HepG2 (cell line): ENCODE measurements around the gene MAPK8IP1. TPM values are rescaled to one million over a fixed set of nuclear protein-coding genes. Genes with fewer than 3 reads are reported as not detected.
A peak's percentile ranks its signal among the peaks of the same experiment; 100 is the strongest.

ENCODE experiments used
- BCL6 ChIP-seq: IDR thresholded peaks from 2 replicates; pipeline ENCODE4 v1.6.1; 2016; ENCODE audit warnings: missing genetic modification reagents, missing compliant biosample characterization
- BRD4 ChIP-seq: sonication (generic); formaldehyde crosslinking; IDR thresholded peaks from 2 replicates; pipeline ENCODE4 v1.4.0; 2020; ENCODE audit warnings: missing genetic modification reagents
- FIP1L1 ChIP-seq: fragments of 200-400 bp; formaldehyde crosslinking; IDR thresholded peaks from 2 replicates; pipeline ENCODE4 v1.6.1; 2018; ENCODE audit warnings: low read depth, mild to moderate bottlenecking, low read length, moderate library complexity, borderline replicate concordance; ENCODE audit not compliant: insufficient read depth
- GABPA ChIP-seq, 2 experiments: IDR thresholded peaks; 2 replicates each; pipeline ENCODE4 v1.6.1; 2011 to 2016; ENCODE audit warnings: low read depth in 2 of 2, low read length in 1 of 2, missing biosample characterization in 1 of 2, missing genetic modification characterization in 1 of 2
- MBNL3 ChIP-seq: fragments of 250-450 bp; sonication (Bioruptor Pico); conservative IDR thresholded peaks from 2 replicates; pipeline ENCODE4 v1.8.0; 2022; ENCODE audit warnings: mild to moderate bottlenecking, inconsistent platforms
- RFX1 ChIP-seq: fragments of 450-650 bp; IDR thresholded peaks from 2 replicates; pipeline ENCODE4 v1.6.1; 2017
- SMARCC2 ChIP-seq: fragments of 450-650 bp; IDR thresholded peaks from 2 replicates; pipeline ENCODE4 v1.6.1; 2017; ENCODE audit warnings: antibody characterized with exemption, mild to moderate bottlenecking
- ZNF142 ChIP-seq: sonication (generic); formaldehyde crosslinking; IDR thresholded peaks from 2 replicates; pipeline ENCODE4 v1.4.0; 2020; ENCODE audit warnings: missing genetic modification reagents
- ZNF776 ChIP-seq: sonication (generic); formaldehyde crosslinking; IDR thresholded peaks from 2 replicates; pipeline ENCODE4 v1.4.0; 2020; ENCODE audit warnings: mild to moderate bottlenecking, missing genetic modification reagents
- polyA plus RNA-seq, 8 experiments: library from polyadenylated mRNA; depleted of rRNA in 3 of 8; stranded (reverse) in 7 of 8; unstranded in 1 of 8; fragments of >200 nt; fragmentation: Illumina TruSeq in 4 of 8; extraction: Trizol in 4 of 8; gene quantifications; 2 replicates each; pipeline versions ENCODE4 v1.2.1 to v1.2.3, GENCODE V29; 2011 to 2016; ENCODE audit warnings: low read depth in 4 of 8, missing spikeins in 1 of 8, mixed read lengths in 1 of 8; ENCODE audit not compliant: insufficient read depth in 1 of 8
- total RNA-seq, 5 experiments: library from RNA; depleted of rRNA; stranded (reverse); fragments of >200 nt; fragmentation: Illumina TruSeq; extraction: Trizol; gene quantifications; 2 replicates each; pipeline ENCODE4 v1.2.3, GENCODE V29; 2016; ENCODE audit warnings: low read depth in 1 of 5
- TF ChIP-seq, protein P1 (sequence below): sonication (generic); formaldehyde crosslinking; IDR thresholded peaks from 2 replicates; pipeline ENCODE4 v1.4.0; 2020; ENCODE audit warnings: mild to moderate bottlenecking, missing genetic modification reagents

MAPK8IP1 gene
- total and polyA plus RNA-seq, 2 of the 13 experiments (the other 11 are each of a cell fraction or from before 2014, with no cell fraction given): 2.2 to 4.2 TPM

DNA sequence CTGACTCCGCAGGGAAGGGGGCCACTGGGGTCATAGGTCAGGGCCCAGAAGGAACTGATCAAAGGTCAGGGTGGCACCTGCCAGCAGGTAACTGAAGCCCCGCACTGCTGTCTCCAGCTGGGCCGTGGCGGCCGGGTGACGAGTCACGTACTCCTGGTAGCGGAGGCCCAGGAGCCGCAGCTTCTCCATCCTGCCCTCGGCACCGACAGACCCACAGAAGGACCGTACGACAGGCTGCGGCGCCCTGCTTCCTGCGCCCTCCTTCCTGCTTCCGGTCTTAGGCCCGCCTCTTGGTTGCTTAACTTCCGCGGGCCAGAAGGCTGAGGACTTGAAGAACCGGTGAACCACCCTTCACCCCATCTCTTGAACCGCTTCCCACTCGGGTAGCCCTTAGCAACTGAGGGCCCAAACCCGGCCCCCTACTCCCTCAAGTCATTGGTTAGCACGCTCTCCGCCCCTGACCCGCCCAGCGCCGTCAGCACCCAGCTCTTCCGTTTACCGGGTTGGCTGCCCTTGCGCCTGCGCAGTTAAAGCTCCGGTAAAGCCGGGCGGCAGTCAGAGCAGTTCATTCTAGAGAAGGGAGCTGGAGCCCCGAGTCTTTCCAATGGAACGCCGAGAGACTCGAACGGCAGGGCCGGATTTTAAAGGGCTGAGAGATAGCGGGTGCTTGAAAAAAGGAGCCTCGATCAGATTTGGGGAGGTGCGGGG is 32.3 kb downstream of the MAPK8IP1 start, which contains the start of gene PEX16 (continued):
- TF ChIP-seq GABPA (IDR thresholded peaks at IDR 0.05; ENCODE audit: low read depth, low read length) (peak; percentile 94), GABPA (CRISPR knock-in tag; IDR thresholded peaks at IDR 0.05; ENCODE audit: low read depth) (peak; percentile 98), ZNF776 (CRISPR knock-in tag) (no peak), SMARCC2 (no peak), RFX1 (peak; percentile 77), FIP1L1 (no peak), ZNF142 (CRISPR knock-in tag) (peak; percentile 68; the same call in 1 of the 2 replicates), MBNL3 (CRISPR knock-in tag) (no peak), BCL6 (no peak), BRD4 (no peak)
- TF ChIP-seq, protein P1, sequence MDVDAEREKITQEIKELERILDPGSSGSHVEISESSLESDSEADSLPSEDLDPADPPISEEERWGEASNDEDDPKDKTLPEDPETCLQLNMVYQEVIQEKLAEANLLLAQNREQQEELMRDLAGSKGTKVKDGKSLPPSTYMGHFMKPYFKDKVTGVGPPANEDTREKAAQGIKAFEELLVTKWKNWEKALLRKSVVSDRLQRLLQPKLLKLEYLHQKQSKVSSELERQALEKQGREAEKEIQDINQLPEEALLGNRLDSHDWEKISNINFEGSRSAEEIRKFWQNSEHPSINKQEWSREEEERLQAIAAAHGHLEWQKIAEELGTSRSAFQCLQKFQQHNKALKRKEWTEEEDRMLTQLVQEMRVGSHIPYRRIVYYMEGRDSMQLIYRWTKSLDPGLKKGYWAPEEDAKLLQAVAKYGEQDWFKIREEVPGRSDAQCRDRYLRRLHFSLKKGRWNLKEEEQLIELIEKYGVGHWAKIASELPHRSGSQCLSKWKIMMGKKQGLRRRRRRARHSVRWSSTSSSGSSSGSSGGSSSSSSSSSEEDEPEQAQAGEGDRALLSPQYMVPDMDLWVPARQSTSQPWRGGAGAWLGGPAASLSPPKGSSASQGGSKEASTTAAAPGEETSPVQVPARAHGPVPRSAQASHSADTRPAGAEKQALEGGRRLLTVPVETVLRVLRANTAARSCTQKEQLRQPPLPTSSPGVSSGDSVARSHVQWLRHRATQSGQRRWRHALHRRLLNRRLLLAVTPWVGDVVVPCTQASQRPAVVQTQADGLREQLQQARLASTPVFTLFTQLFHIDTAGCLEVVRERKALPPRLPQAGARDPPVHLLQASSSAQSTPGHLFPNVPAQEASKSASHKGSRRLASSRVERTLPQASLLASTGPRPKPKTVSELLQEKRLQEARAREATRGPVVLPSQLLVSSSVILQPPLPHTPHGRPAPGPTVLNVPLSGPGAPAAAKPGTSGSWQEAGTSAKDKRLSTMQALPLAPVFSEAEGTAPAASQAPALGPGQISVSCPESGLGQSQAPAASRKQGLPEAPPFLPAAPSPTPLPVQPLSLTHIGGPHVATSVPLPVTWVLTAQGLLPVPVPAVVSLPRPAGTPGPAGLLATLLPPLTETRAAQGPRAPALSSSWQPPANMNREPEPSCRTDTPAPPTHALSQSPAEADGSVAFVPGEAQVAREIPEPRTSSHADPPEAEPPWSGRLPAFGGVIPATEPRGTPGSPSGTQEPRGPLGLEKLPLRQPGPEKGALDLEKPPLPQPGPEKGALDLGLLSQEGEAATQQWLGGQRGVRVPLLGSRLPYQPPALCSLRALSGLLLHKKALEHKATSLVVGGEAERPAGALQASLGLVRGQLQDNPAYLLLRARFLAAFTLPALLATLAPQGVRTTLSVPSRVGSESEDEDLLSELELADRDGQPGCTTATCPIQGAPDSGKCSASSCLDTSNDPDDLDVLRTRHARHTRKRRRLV (CRISPR knock-in tag): no peak
